Mucosa of descending colon (tissue), 3 donors: ENCODE results near the gene PCMTD2. TPM values are rescaled to one million over a fixed set of nuclear protein-coding genes. Genes with fewer than 3 reads are reported as not detected.

Source experiments
- ATAC-seq: fragments of 200-7000 bp; cut with Tn5 transposase; one replicate; pipeline ENCODE4 v1.9.1; 2020; ENCODE audit warnings: mild to moderate bottlenecking, moderate library complexity
- DNase-seq, 3 donors: peaks; one replicate each; pipeline ENCODE4 v3.0.0-alpha.2; 2020
- H3K36me3 ChIP-seq: fragments of 200-600 bp; one replicate; pipeline ENCODE4 v1.8.0; 2021; ENCODE audit warnings: low read depth, mild to moderate bottlenecking
- H3K4me1 ChIP-seq: fragments of 200-600 bp; one replicate; pipeline ENCODE4 v1.8.0; 2021; ENCODE audit warnings: low read depth, mild to moderate bottlenecking
- H3K4me3 ChIP-seq: fragments of 200-600 bp; one replicate; pipeline ENCODE4 v1.8.0; 2021; ENCODE audit warnings: mild to moderate bottlenecking
- H3K9me3 ChIP-seq: fragments of 200-600 bp; one replicate; pipeline ENCODE4 v1.8.0; 2021; ENCODE audit warnings: mild to moderate bottlenecking
- intact Hi-C, 2 donors: fragments of 100-400 bp; cut with DNase I in 1 of 2; cut with micrococcal nuclease in 1 of 2; formaldehyde crosslinking; loops; one replicate each; pipeline versions ENCODE4 v1.11.0 to v1.11.1; 2022; cut with DNase I, micrococcal nuclease
- total RNA-seq, 3 donors: library from RNA; stranded (reverse); fragmentation: NEBNext Ultra II Directional in 2 of 3; extraction: Animal tissue kit (Norgen Biotek cat#: 25700) in 2 of 3; gene quantifications; one replicate each; pipeline versions ENCODE4 v1.2.1 to v1.2.4, GENCODE V29; 2021 to 2023
- TF ChIP-seq, protein P1 (sequence below): fragments of 200-600 bp; IDR thresholded peaks from one replicate; pipeline ENCODE4 v1.8.0; 2022; ENCODE audit warnings: antibody characterized with exemption, mild to moderate bottlenecking
- donor health status: DM: no; HTN: no; CAD: no; lungs with moderate emphysema.
- donor health status: DM: no; HTN: no; CAD: no.
- donor health status: DM: no; HTN: yes; CAD: no.

Gene PCMTD2
- total RNA-seq, 3 donors from 2014 or later: 31.1 to 47.4 (median 34.9) TPM

GRCh38 chr20:64269604-64270411, 14.3 kb downstream of the PCMTD2 start:
- DNase-seq (no peak), ATAC-seq (no peak)
- Histone ChIP-seq H3K4me3 (no peak overlapping the region), H3K4me1 (no peaks in the 10 kb centered on the region), H3K9me3 (no peaks in the 10 kb centered on the region), H3K36me3 (no peaks in the 10 kb centered on the region)
- intact Hi-C loops: no loop called here
- TF ChIP-seq, protein P1, sequence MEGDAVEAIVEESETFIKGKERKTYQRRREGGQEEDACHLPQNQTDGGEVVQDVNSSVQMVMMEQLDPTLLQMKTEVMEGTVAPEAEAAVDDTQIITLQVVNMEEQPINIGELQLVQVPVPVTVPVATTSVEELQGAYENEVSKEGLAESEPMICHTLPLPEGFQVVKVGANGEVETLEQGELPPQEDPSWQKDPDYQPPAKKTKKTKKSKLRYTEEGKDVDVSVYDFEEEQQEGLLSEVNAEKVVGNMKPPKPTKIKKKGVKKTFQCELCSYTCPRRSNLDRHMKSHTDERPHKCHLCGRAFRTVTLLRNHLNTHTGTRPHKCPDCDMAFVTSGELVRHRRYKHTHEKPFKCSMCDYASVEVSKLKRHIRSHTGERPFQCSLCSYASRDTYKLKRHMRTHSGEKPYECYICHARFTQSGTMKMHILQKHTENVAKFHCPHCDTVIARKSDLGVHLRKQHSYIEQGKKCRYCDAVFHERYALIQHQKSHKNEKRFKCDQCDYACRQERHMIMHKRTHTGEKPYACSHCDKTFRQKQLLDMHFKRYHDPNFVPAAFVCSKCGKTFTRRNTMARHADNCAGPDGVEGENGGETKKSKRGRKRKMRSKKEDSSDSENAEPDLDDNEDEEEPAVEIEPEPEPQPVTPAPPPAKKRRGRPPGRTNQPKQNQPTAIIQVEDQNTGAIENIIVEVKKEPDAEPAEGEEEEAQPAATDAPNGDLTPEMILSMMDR: no peak

DNA sequence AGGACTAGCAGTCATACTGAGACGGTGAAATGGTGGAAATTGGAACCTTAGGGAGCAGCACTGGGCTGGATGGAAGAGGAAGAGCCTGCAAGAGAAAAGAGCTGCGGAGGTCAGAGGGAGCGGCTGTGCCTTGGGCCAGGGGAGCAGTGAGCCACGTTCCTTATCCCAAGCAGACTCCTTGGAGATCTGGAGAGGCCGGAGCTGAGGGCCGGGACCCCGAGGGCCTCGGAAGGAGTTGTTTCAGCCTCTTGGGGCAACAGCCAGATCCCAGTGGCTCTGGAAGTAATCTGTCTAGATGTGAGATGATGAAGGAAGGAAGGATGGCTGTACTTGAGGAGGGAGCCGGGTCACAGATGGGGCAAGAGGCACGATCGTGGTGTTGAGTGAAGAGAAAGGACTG, 16.1 kb downstream of the PCMTD2 start:
- ATAC-seq (no peak), DNase-seq (no peak)
- H3K9me3 ChIP-seq: no peaks in the 10 kb centered on the region
- no peak overlapping the region for H3K4me3 ChIP-seq
- no peaks in the 10 kb centered on the region for H3K36me3 ChIP-seq
- no peaks in the 10 kb centered on the region for H3K4me1 ChIP-seq
- TF ChIP-seq, protein P1: no peak
- intact Hi-C loops: no loop called here

GRCh38 chr20:64273109-64273508, 17.6 kb downstream of the PCMTD2 start:
- TF ChIP-seq, protein P1: no peak
- H3K4me1 ChIP-seq: no peaks in the 10 kb centered on the region
- no peaks in the 10 kb centered on the region for H3K9me3 ChIP-seq
- ATAC-seq: no peak
- H3K4me3 ChIP-seq: no peak overlapping the region
- DNase-seq: no peak
- intact Hi-C loops: no loop called here
- no peaks in the 10 kb centered on the region for H3K36me3 ChIP-seq

GRCh38 chr20:64276817-64277216, 21.3 kb downstream of the PCMTD2 start:
- Histone ChIP-seq H3K9me3 (no peaks in the 10 kb centered on the region), H3K36me3 (no peaks in the 10 kb centered on the region), H3K4me3 (no peak overlapping the region), H3K4me1 (no peaks in the 10 kb centered on the region)
- DNase-seq: no peak
- no peak for ATAC-seq
- intact Hi-C loops: no loop called here
- TF ChIP-seq, protein P1: no peak

GRCh38 chr20:64277571-64278316, 22.2 kb downstream of the PCMTD2 start:
- DNase-seq (no peak), ATAC-seq (no peak)
- no peak overlapping the region for H3K4me3 ChIP-seq
- no peaks in the 10 kb centered on the region for H3K4me1 ChIP-seq
- no peaks in the 10 kb centered on the region for H3K9me3 ChIP-seq
- TF ChIP-seq, protein P1: no peak
- no peaks in the 10 kb centered on the region for H3K36me3 ChIP-seq
- intact Hi-C loops: no loop called here
